H1 (cell line): ENCODE measurements around the gene LTBP1. TPM values are rescaled to one million over a fixed set of nuclear protein-coding genes. Genes with fewer than 3 reads are reported as not detected.

Source experiments
- CTCF ChIA-PET: fragments of 300-600 bp; sonication (Branson Sonifier 250); formaldehyde crosslinking; loops from one replicate; lab custom pipeline; 2021; ENCODE audit not compliant: partially characterized antibody; lab: Charles Lee
- POLR2A ChIA-PET: fragments of 300-600 bp; sonication (Branson Sonifier 250); formaldehyde crosslinking; loops from one replicate; lab custom pipeline; 2021; ENCODE audit warnings: inconsistent platforms; ENCODE audit not compliant: partially characterized antibody; lab: Charles Lee
- DNase-seq, 2 experiments: peaks; one replicate each; pipeline versions ENCODE4 v3.0.0 to v3.0.0-alpha.2; 2010 to 2022; ENCODE audit warnings: low spot score in 2 of 2, low read depth in 1 of 2, mixed read lengths in 1 of 2
- FAIRE-seq: peaks from 2 replicates; lab custom pipeline; 2011; peaks lifted over from hg19 to GRCh38; lab: Jason Lieb, UNC
- H2AFZ ChIP-seq: 2 replicates; pipeline ENCODE4 v1.8.1; 2012; ENCODE audit warnings: low read length, inconsistent platforms
- H2AK5ac ChIP-seq: 2 replicates; pipeline ENCODE4 v1.6.1; 2013; ENCODE audit warnings: low read depth, low read length
- H2BK120ac ChIP-seq: replicated peaks from 2 replicates; pipeline ENCODE3; 2013; ENCODE audit warnings: low read depth, low read length, inconsistent platforms
- H2BK12ac ChIP-seq: 2 replicates; pipeline ENCODE4 v1.6.1; 2013; ENCODE audit warnings: low read depth, low read length
- H2BK15ac ChIP-seq: 2 replicates; pipeline ENCODE4 v1.6.1; 2013; ENCODE audit warnings: low read length
- H2BK20ac ChIP-seq: 2 replicates; pipeline ENCODE4 v1.6.1; 2013; ENCODE audit warnings: low read length
- H2BK5ac ChIP-seq: 2 replicates; pipeline ENCODE4 v1.6.1; 2013; ENCODE audit warnings: low read depth, low read length
- H3K14ac ChIP-seq: 2 replicates; pipeline ENCODE4 v1.6.1; 2013; ENCODE audit warnings: inconsistent platforms; ENCODE audit not compliant: insufficient read length
- H3K18ac ChIP-seq: 2 replicates; pipeline ENCODE4 v1.6.1; 2013; ENCODE audit warnings: low read length; ENCODE audit errors: extremely low read depth
- H3K23ac ChIP-seq: 2 replicates; pipeline ENCODE4 v1.6.1; 2013; ENCODE audit warnings: inconsistent platforms; ENCODE audit not compliant: insufficient read length
- H3K23me2 ChIP-seq: 2 replicates; pipeline ENCODE4 v1.6.1; 2013; ENCODE audit warnings: low read depth, low read length
- H3K27ac ChIP-seq: 2 replicates; pipeline ENCODE4 v1.6.1; 2011; ENCODE audit warnings: low read depth, low read length, inconsistent platforms
- H3K27me3 ChIP-seq, 4 experiments: replicated peaks in 1 of 4; 1 replicate in 1 of 4; 2 replicates in 3 of 4; pipeline versions ENCODE4 v1.6.1 to v1.8.1; 2011 to 2013; ENCODE audit warnings: low read length in 3 of 4, mild to moderate bottlenecking in 3 of 4, inconsistent platforms in 2 of 4, mixed read lengths in 2 of 4, moderate library complexity in 1 of 4; ENCODE audit not compliant: control insufficient read depth in 3 of 4, insufficient read depth in 3 of 4; ENCODE audit errors: extremely low read depth in 1 of 4
- H3K36me3 ChIP-seq, 4 experiments: 2 replicates each; pipeline versions ENCODE4 v1.6.1 to v1.8.1; 2011 to 2013; ENCODE audit warnings: mild to moderate bottlenecking in 4 of 4, low read length in 3 of 4, moderate library complexity in 2 of 4, control low read depth in 1 of 4, inconsistent platforms in 1 of 4; ENCODE audit not compliant: insufficient read depth in 4 of 4, control insufficient read depth in 2 of 4
- H3K4ac ChIP-seq: replicated peaks from 2 replicates; pipeline ENCODE3; 2013; ENCODE audit warnings: low read length, low read depth, mixed read lengths, inconsistent platforms; ENCODE audit not compliant: insufficient read length
- H3K4me1 ChIP-seq, 4 experiments: replicated peaks in 1 of 4; 1 replicate in 1 of 4; 2 replicates in 3 of 4; pipeline versions ENCODE4 v1.6.1 to v1.8.1; 2011 to 2013; ENCODE audit warnings: low read length in 3 of 4, inconsistent platforms in 2 of 4, mixed read lengths in 1 of 4; ENCODE audit not compliant: insufficient read depth in 4 of 4, control insufficient read depth in 3 of 4
- H3K4me2 ChIP-seq, 2 experiments: 2 replicates each; pipeline versions ENCODE4 v1.6.1 to v1.8.1; 2011 to 2013; ENCODE audit warnings: low read depth in 2 of 2, low read length in 2 of 2, control low read depth in 1 of 2, inconsistent platforms in 1 of 2, mild to moderate bottlenecking in 1 of 2; ENCODE audit not compliant: insufficient read depth in 1 of 2
- H3K4me3 ChIP-seq, 4 experiments: fragments of 200-600, 300-600 bp in 1 of 4; sonication (generic), shearing (Covaris generic), sonication (Bioruptor Twin) in 1 of 4; 2 replicates each; pipeline versions ENCODE4 v1.5.1 to v1.8.1; 2011 to 2016; ENCODE audit warnings: low read length in 4 of 4, low read depth in 3 of 4, control low read depth in 2 of 4, inconsistent platforms in 2 of 4, mild to moderate bottlenecking in 2 of 4, mixed read lengths in 1 of 4, moderate library complexity in 1 of 4; ENCODE audit not compliant: insufficient read depth in 2 of 4; ENCODE audit errors: extremely low read depth in 1 of 4
- H3K56ac ChIP-seq: replicated peaks from 2 replicates; pipeline ENCODE3; 2013; ENCODE audit warnings: low read depth, mild to moderate bottlenecking, mixed read lengths, low read length, inconsistent platforms; ENCODE audit not compliant: insufficient read length
- H3K79me1 ChIP-seq: 2 replicates; pipeline ENCODE4 v1.6.1; 2013; ENCODE audit warnings: low read depth, low read length, control low read depth
- H3K79me2 ChIP-seq, 2 experiments: 2 replicates each; pipeline versions ENCODE4 v1.6.1 to v1.8.1; 2012 to 2013; ENCODE audit warnings: low read length in 2 of 2, mild to moderate bottlenecking in 2 of 2, inconsistent platforms in 1 of 2; ENCODE audit not compliant: insufficient read depth in 2 of 2, control insufficient read depth in 1 of 2
- H3K9ac ChIP-seq, 4 experiments: replicated peaks in 1 of 4; 1 replicate in 1 of 4; 2 replicates in 3 of 4; pipeline versions ENCODE4 v1.6.1 to v1.8.1; 2011 to 2013; ENCODE audit warnings: low read depth in 3 of 4, low read length in 3 of 4, control low read depth in 2 of 4, mild to moderate bottlenecking in 2 of 4, moderate library complexity in 2 of 4, inconsistent platforms in 1 of 4; ENCODE audit errors: extremely low read depth in 1 of 4
- H3K9me3 ChIP-seq, 2 experiments: 2 replicates each; pipeline versions ENCODE4 v1.6.1 to v1.8.1; 2012 to 2013; ENCODE audit warnings: mild to moderate bottlenecking in 2 of 2, moderate library complexity in 2 of 2, control low read depth in 1 of 2, inconsistent platforms in 1 of 2, low read depth in 1 of 2, low read length in 1 of 2, mixed read lengths in 1 of 2; ENCODE audit not compliant: insufficient read depth in 2 of 2
- H4K20me1 ChIP-seq, 2 experiments: replicated peaks in 1 of 2; 2 replicates each; pipeline versions ENCODE3 to v1.8.1; 2011 to 2013; ENCODE audit warnings: inconsistent platforms in 2 of 2, low read length in 2 of 2, mild to moderate bottlenecking in 1 of 2; ENCODE audit not compliant: insufficient read depth in 2 of 2, control insufficient read depth in 1 of 2
- H4K5ac ChIP-seq: 2 replicates; pipeline ENCODE4 v1.6.1; 2013; ENCODE audit warnings: low read length, low read depth, mixed read lengths, inconsistent platforms; ENCODE audit not compliant: insufficient read length
- H4K8ac ChIP-seq: 2 replicates; pipeline ENCODE4 v1.8.0; 2013; ENCODE audit warnings: mild to moderate bottlenecking, moderate library complexity, low read length, inconsistent platforms; ENCODE audit not compliant: insufficient read depth; ENCODE audit errors: extremely low read depth
- H4K91ac ChIP-seq: replicated peaks from 2 replicates; pipeline ENCODE3; 2013; ENCODE audit warnings: low read length, mixed read lengths, inconsistent platforms; ENCODE audit not compliant: insufficient read length
- CBX8 ChIP-seq: fragments of 300-800, 300-1000 bp; sonication (generic); IDR thresholded peaks from 2 replicates; pipeline ENCODE4 v1.7.1; 2016; ENCODE audit warnings: low read depth, low read length, borderline replicate concordance
- CEBPB ChIP-seq: IDR thresholded peaks from 2 replicates; pipeline ENCODE4 v1.6.1; 2012; ENCODE audit warnings: low read depth, low read length
- SP4 ChIP-seq: IDR thresholded peaks from 2 replicates; pipeline ENCODE4 v1.6.1; 2012; ENCODE audit warnings: low read length, inconsistent platforms
- WGBS, 2 experiments: shearing (Covaris generic) in 1 of 2; methylation state at CpG; one replicate each; pipeline versions ENCODE4 v1.1.6 to v1.1.7; 2013 to 2015; ENCODE audit warnings: low lambda C conversion rate in 2 of 2, mixed read lengths in 2 of 2, inconsistent platforms in 1 of 2, low coverage in 1 of 2, missing lambda C conversion rate in 1 of 2; ENCODE audit not compliant: insufficient replicate concordance in 2 of 2, insufficient coverage in 1 of 2, insufficient read length in 1 of 2; ENCODE audit errors: extremely low coverage in 1 of 2, missing lambda C conversion rate in 1 of 2; 5-methylcytosine and 5-hydroxymethylcytosine counted together
- polyA plus RNA-seq, 7 experiments: library from polyadenylated mRNA; depleted of rRNA in 3 of 7; stranded (reverse) in 5 of 7; unstranded in 2 of 7; fragments of >200 nt in 5 of 7; fragments of 200-250 nt in 2 of 7; gene quantifications; 1 replicate in 5 of 7; 2 replicates in 1 of 7; 4 replicates in 1 of 7; pipeline versions ENCODE4 v1.2.1 to v1.2.3, GENCODE V29; 2011 to 2013; ENCODE audit warnings: missing spikeins in 2 of 7, mixed read lengths in 2 of 7
- total RNA-seq: library from RNA; stranded (reverse); fragmentation: NEBNext Ultra II Directional; extraction: Animal tissue kit (Norgen Biotek cat#: 25700); gene quantifications from 2 replicates; pipeline ENCODE4 v1.2.1, GENCODE V29; 2021

LTBP1 gene
- total and polyA plus RNA-seq, 2 of the 8 experiments (the other 6 are each of a cell fraction or from before 2014, with no cell fraction given): 15.4 to 24.7 TPM

DNA sequence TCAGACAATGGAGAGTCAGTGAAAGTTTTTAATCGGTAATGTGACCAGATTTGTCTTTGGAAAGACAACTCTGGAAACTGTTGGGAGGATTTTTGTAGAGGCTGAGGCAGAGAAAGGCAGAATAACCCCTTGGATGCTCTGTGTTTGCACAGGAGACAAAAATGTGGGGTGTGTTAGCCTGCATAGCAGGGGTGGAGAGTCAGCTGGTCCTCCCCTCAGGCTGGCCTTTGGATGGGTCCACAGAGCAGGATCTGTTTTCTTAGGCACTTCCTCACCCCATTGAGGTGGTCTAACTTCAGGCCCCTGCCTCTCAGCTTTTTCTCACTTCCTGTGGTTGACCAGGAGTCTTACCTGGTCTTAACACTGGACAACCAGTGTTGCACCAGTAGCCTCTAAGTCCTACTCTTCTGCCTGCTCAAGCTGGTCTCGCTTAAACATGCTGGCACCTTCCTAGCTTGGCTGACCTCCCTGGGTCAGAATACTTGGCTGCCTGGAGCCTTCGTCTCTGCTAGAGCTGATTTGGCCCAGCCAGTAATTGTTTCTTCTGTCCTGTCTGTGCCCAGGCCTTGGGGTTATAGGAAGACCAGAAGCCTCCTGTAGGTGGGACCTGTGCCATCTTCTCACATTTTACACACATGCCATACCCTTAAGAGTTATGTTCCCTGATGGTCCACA is 269.9 kb downstream of the LTBP1 start:
- Histone ChIP-seq H3K14ac (no peak overlapping the region), H3K9ac (no peak overlapping the region), H4K5ac (no peak overlapping the region), H3K36me3 (no peaks in the 10 kb centered on the region), H4K8ac (no peak overlapping the region), H2BK5ac (no peak overlapping the region), H3K9me3 (no peaks in the 10 kb centered on the region), H3K4me1 (peaks cover 0 to 2% (median 0%) of the 10 kb centered on the region in 4 experiments; a peak in 2 of 7 replicates), H2AK5ac (no peak overlapping the region), H3K4me3 (no peak overlapping the region), H3K23ac (no peak overlapping the region), H3K4ac (no peak overlapping the region), H3K18ac (no peak overlapping the region), H3K27me3 (no peaks in the 10 kb centered on the region), H3K79me2 (no peaks in the 10 kb centered on the region), H2BK20ac (no peak overlapping the region), H3K27ac (no peak overlapping the region), H2BK12ac (no peak overlapping the region), H3K56ac (no peak overlapping the region), H3K79me1 (no peaks in the 10 kb centered on the region), H2BK15ac (no peak overlapping the region; the same call in 1 of the 2 replicates), H2BK120ac (no peak overlapping the region), H3K4me2 (no peak overlapping the region), H3K23me2 (no peaks in the 10 kb centered on the region), H4K20me1 (no peaks in the 10 kb centered on the region), H4K91ac (no peak overlapping the region), H2AFZ (no peak overlapping the region)
- WGBS, 2 experiments: 95% methylated on average over 3 of the region's 3 CpGs; no CpG with 5 or more reads in 1 of the 2 experiments
- FAIRE-seq (no peak), DNase-seq (no peak)
- TF ChIP-seq CBX8 (no peak), SP4 (no peak), CEBPB (no peak)
- CTCF ChIA-PET: interaction anchor here (0.5 kb wide), 1 partner anchor 18 kb away, joined by 3 read pairs; no protein-coding TSS in a partner anchor
- POLR2A ChIA-PET: no interaction called here
